Measurements from ENCODE around the gene ZNF835. TPM values are rescaled to one million over a fixed set of nuclear protein-coding genes. Genes with fewer than 3 reads are reported as not detected.

ZNF835 gene
- polyA plus RNA-seq, 1 donor (not counting 4 experiments of a cell fraction or from before 2014, with no cell fraction given) = not detected

- Histone ChIP-seq H2AFZ (ENCODE audit: control insufficient read depth, low read length) (no peak overlapping the region), H4K20me1 (ENCODE audit: control insufficient read depth, extremely low read depth, insufficient read depth, low read length) (no peaks in the 10 kb centered on the region), H3K27ac (ENCODE audit: control insufficient read depth, insufficient read depth, low read length) (no peak overlapping the region), H3K4me1 (ENCODE audit: control insufficient read depth, extremely low read depth, insufficient read depth, low read length) (no peaks in the 10 kb centered on the region), H3K36me3 (ENCODE audit: control insufficient read depth in 2 of 2, extremely low read depth in 1 of 2, insufficient read depth in 2 of 2, low read length in 2 of 2) (no peaks in the 10 kb centered on the region), H3K27me3 (ENCODE audit: control insufficient read depth, extremely low read depth, insufficient read depth, low read length) (no peaks in the 10 kb centered on the region), H3K9me3 (ENCODE audit: control insufficient read depth, low read depth, low read length) (peaks cover 18% of the 10 kb centered on the region), H3K79me2 (ENCODE audit: control insufficient read depth, insufficient read depth, low read length) (no peaks in the 10 kb centered on the region), H3K9ac (ENCODE audit: control insufficient read depth, extremely low read depth, insufficient read depth, low read length) (no peak overlapping the region), H3K4me2 (ENCODE audit: control insufficient read depth, extremely low read depth, insufficient read depth, low read depth, low read length) (no peak overlapping the region), H3K9me1 (ENCODE audit: control insufficient read depth, extremely low read depth, insufficient read depth, low read length) (no peaks in the 10 kb centered on the region), H3K4me3 (ENCODE audit: control insufficient read depth in 2 of 3, extremely low read depth in 1 of 3, insufficient read depth in 2 of 3, low read depth in 1 of 3, low read length in 3 of 3) (no peak overlapping the region)
- FAIRE-seq (no peak), DNase-seq (ENCODE audit: low read depth, low spot score) (no peak)
- dilution Hi-C loops (cut with MboI; ENCODE audit: extremely low pct_ligation_motif_present, low sequenced_read_pairs) = no loop called here
- TF ChIP-seq CTCF (optimal IDR thresholded peaks at IDR 0.05 in 1 of 3, IDR thresholded peaks at IDR 0.05 in 1 of 3, conservative IDR thresholded peaks at IDR 0.05 in 1 of 3; ENCODE audit: extremely low read depth in 1 of 3, insufficient read depth in 2 of 3, low read length in 3 of 3) = no peak
- TF ChIP-seq EZH2 (IDR thresholded peaks at IDR 0.05; ENCODE audit: low read length) = no peak
These were observed 10.3 kb downstream of the ZNF835 start for GRCh38 chr19:56661248-56661647.

GRCh38 chr19:56660381-56661107 is 11.0 kb downstream of the ZNF835 start:
- TF ChIP-seq EZH2 (IDR thresholded peaks at IDR 0.05; ENCODE audit: low read length) = no peak
- peak in 2 of 3 experiments; percentile 12 to 22 for TF ChIP-seq CTCF (optimal IDR thresholded peaks at IDR 0.05 in 1 of 3, IDR thresholded peaks at IDR 0.05 in 1 of 3, conservative IDR thresholded peaks at IDR 0.05 in 1 of 3; ENCODE audit: extremely low read depth in 1 of 3, insufficient read depth in 2 of 3, low read length in 3 of 3)
- Histone ChIP-seq H3K36me3 (ENCODE audit: control insufficient read depth in 2 of 2, extremely low read depth in 1 of 2, insufficient read depth in 2 of 2, low read length in 2 of 2) (no peaks in the 10 kb centered on the region), H3K79me2 (ENCODE audit: control insufficient read depth, insufficient read depth, low read length) (no peaks in the 10 kb centered on the region), H3K4me3 (ENCODE audit: control insufficient read depth in 2 of 3, extremely low read depth in 1 of 3, insufficient read depth in 2 of 3, low read depth in 1 of 3, low read length in 3 of 3) (no peak overlapping the region), H3K9me1 (ENCODE audit: control insufficient read depth, extremely low read depth, insufficient read depth, low read length) (no peaks in the 10 kb centered on the region), H3K4me2 (ENCODE audit: control insufficient read depth, extremely low read depth, insufficient read depth, low read depth, low read length) (no peak overlapping the region), H3K4me1 (ENCODE audit: control insufficient read depth, extremely low read depth, insufficient read depth, low read length) (no peaks in the 10 kb centered on the region), H4K20me1 (ENCODE audit: control insufficient read depth, extremely low read depth, insufficient read depth, low read length) (no peaks in the 10 kb centered on the region), H2AFZ (ENCODE audit: control insufficient read depth, low read length) (no peak overlapping the region), H3K9me3 (ENCODE audit: control insufficient read depth, low read depth, low read length) (peaks cover 18% of the 10 kb centered on the region), H3K27me3 (ENCODE audit: control insufficient read depth, extremely low read depth, insufficient read depth, low read length) (no peaks in the 10 kb centered on the region), H3K9ac (ENCODE audit: control insufficient read depth, extremely low read depth, insufficient read depth, low read length) (no peak overlapping the region), H3K27ac (ENCODE audit: control insufficient read depth, insufficient read depth, low read length) (no peak overlapping the region)
- dilution Hi-C loops (cut with MboI; ENCODE audit: extremely low pct_ligation_motif_present, low sequenced_read_pairs) = no loop called here
- FAIRE-seq (no peak), DNase-seq (ENCODE audit: low read depth, low spot score) (no peak)

Data from keratinocyte (primary cell).